IPS DF 6.9 (cell line): ENCODE data around the gene OVOL2.
A peak's percentile ranks its signal among the peaks of the same experiment; 100 is the strongest.

Experiments used
- DNase-seq: peaks from one replicate; pipeline ENCODE4 v3.0.0-alpha.2; 2013; ENCODE audit warnings: low read depth, low spot score
- H3K27ac ChIP-seq: one replicate; pipeline ENCODE4 v1.5.1; 2013; ENCODE audit warnings: low read length, control low read depth
- H3K27me3 ChIP-seq: 2 replicates; pipeline ENCODE4 v1.6.1; 2013; ENCODE audit warnings: mild to moderate bottlenecking, low read length; ENCODE audit not compliant: control insufficient read depth, insufficient read depth
- H3K36me3 ChIP-seq: 2 replicates; pipeline ENCODE4 v1.6.1; 2013; ENCODE audit warnings: low read length; ENCODE audit not compliant: control insufficient read depth, insufficient read depth
- H3K4me1 ChIP-seq: 2 replicates; pipeline ENCODE4 v1.6.1; 2013; ENCODE audit warnings: low read length; ENCODE audit not compliant: control insufficient read depth, insufficient read depth
- H3K4me3 ChIP-seq: 2 replicates; pipeline ENCODE4 v1.5.1; 2013; ENCODE audit warnings: mild to moderate bottlenecking, low read length
- H3K9me3 ChIP-seq: 2 replicates; pipeline ENCODE4 v1.6.1; 2013; ENCODE audit warnings: low read length, inconsistent platforms; ENCODE audit not compliant: control insufficient read depth, insufficient read depth
- WGBS: extraction: QIAGEN DNeasy Blood & Tissue Kit; methylation state at CpG from one replicate; pipeline ENCODE4 v1.1.7; 2013; ENCODE audit warnings: mixed read lengths, missing lambda C conversion rate; ENCODE audit not compliant: insufficient read length, insufficient coverage; 5-methylcytosine and 5-hydroxymethylcytosine counted together

The OVOL2 gene

DNA sequence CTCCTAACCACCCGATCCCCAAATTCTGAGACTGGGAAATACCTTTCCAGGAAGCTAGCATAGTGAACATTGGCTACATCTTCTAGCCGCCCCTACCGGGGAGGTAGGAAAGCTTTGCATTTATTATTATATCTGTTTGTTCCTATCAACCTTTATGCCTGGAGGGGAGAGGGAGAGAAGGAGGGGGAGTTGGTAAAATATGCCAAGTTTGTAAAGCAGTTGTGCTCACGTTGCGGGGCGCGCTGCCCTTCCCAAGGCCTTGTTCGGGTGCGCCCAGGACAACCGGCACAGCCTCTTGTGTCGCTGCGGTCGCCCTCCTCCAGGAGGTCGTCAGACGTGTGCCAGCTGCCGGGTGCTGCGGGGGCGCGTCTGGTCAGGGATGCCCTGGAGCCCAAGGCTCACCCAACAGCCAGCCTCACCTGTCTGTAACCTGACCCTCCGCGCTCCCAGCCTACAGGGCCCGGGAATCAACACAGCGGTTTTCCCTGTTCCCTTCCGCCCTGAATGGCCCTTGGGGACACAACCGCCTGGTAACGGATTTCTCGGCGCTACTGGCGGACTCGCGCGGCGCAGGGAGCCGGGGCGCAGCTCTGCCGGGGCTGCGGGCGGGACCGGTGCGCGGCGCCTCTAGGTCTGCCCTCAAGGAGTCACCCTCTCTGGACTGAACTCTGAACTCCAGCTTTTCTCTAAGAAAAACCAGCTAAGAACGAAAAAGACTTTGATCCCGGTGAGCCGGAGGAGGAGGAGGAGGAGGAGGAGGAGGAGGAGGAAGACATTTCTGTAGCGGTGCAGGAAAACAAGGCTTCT is 1.1 kb upstream of the OVOL2 start:
- peak; percentile 31 for DNase-seq
- no CpG with 5 or more reads among the region's 46 CpGs for WGBS

DNA sequence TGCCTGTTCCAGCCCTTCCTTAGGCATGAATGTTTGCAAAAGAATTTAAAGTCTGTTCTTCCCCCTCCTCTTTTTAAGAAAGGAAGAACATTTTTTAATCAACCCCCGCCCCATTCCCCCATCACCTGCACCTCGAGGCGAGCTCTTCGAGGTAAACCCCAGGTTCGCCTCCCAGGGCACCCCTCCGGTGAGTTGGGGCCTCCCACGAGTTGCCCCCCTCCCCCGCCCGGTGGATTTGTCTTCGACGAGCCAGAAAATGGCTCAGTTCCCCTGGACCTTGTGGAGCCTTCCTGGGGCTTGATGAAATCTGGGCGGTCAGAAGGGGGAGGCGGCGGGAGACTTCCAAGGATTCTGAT is 256 bp upstream of the OVOL2 start:
- no peak overlapping the region for H3K27ac ChIP-seq
- peak overlapping the region; percentile 47; the same call in 1 of the 2 replicates for H3K4me3 ChIP-seq
- no peaks in the 10 kb centered on the region for H3K9me3 ChIP-seq
- peaks cover 7% of the 10 kb centered on the region for H3K4me1 ChIP-seq
- H3K36me3 ChIP-seq, result no peaks in the 10 kb centered on the region
- WGBS, result no CpG with 5 or more reads among the region's 14 CpGs
- no peak for DNase-seq
- H3K27me3 ChIP-seq, result peaks cover 8% of the 10 kb centered on the region; the same call in 1 of the 2 replicates

More for the DNA sequence above, 1.1 kb upstream of the OVOL2 start:
- Histone ChIP-seq H3K27me3 (peaks cover 8% of the 10 kb centered on the region; the same call in 1 of the 2 replicates), H3K27ac (no peak overlapping the region), H3K36me3 (no peaks in the 10 kb centered on the region), H3K4me3 (peak overlapping the region; percentile 51; the same call in 1 of the 2 replicates), H3K4me1 (peaks cover 7% of the 10 kb centered on the region), H3K9me3 (no peaks in the 10 kb centered on the region)

DNA sequence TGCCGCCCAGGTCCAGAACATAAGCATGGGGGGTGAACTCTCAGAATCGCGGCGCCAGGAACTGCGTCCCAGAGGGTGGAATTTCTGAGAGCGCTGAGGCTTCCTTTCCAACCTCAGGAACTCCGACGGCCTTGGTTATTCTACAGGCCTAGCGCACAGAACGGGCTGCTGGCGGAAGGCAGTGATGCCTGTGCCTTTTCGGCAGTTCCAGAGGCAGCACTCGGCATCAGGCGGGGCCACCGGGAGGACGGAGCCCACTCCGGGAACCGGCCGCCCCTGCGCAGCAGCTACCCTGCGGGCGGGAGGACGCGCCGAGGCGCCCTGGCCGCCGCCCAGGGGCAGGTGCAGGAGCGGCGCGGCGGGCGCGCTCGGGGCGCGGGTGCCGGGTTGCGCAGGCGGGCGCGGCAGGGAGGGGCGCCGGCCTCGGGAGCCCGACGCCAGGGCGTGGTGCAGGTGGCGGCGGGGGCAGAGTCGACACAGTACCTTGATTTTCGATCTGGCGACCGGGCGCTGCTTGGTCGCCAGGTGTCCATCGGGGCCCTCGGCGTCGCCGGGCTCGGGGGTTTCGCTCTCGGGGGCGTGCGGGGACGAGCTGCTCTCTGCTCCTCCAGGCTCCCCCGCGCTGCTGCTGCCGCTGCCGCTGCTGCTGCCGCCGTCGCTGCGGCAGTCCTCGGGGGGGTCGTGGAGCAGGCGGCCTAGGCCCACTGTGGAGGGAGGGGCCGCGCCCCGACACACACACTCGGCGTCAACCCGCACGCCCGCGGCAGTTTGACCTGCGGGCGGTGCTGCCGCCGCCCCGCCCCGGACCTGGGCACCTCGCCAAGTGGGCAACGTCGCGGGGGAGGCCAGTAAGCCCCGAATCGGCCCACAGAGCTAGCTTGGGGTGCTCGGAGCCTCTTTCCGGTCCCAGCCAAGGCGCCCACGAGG is 1.3 kb downstream of the OVOL2 start:
- H3K36me3 ChIP-seq, result no peaks in the 10 kb centered on the region
- peaks cover 7% of the 10 kb centered on the region for H3K4me1 ChIP-seq
- H3K4me3 ChIP-seq, result peak overlapping the region; percentile 47
- peaks cover 8% of the 10 kb centered on the region; the same call in 1 of the 2 replicates for H3K27me3 ChIP-seq
- no peaks in the 10 kb centered on the region for H3K9me3 ChIP-seq
- no peak for DNase-seq
- no peak overlapping the region for H3K27ac ChIP-seq
- WGBS, result no CpG with 5 or more reads among the region's 103 CpGs

DNA sequence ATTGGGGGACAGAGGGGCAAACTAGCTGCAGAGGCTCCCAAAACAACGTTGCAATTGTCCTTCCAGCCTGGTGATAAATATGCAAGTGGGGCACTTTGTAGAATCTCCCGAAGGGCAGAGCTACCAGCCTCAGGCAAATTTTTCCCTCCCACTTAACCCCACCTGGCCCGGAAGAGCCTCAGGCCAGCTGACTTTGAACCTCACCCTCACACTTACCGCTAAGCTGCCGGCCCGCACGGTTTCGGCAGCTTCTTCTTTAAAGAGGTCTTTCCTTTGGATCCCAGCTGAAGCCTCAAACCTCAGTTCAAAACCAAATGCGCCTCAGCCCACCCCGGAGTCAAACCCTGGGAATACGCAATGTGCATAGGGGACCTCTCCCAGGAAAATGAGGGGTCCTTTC is 2.5 kb downstream of the OVOL2 start:
- peaks cover 8% of the 10 kb centered on the region; the same call in 1 of the 2 replicates for H3K27me3 ChIP-seq
- WGBS, result no CpG with 5 or more reads among the region's 11 CpGs
- H3K4me3 ChIP-seq, result no peak overlapping the region
- H3K4me1 ChIP-seq, result peaks cover 7% of the 10 kb centered on the region
- no peak for DNase-seq
- H3K27ac ChIP-seq, result no peak overlapping the region
- H3K36me3 ChIP-seq, result no peaks in the 10 kb centered on the region
- no peaks in the 10 kb centered on the region for H3K9me3 ChIP-seq

DNA sequence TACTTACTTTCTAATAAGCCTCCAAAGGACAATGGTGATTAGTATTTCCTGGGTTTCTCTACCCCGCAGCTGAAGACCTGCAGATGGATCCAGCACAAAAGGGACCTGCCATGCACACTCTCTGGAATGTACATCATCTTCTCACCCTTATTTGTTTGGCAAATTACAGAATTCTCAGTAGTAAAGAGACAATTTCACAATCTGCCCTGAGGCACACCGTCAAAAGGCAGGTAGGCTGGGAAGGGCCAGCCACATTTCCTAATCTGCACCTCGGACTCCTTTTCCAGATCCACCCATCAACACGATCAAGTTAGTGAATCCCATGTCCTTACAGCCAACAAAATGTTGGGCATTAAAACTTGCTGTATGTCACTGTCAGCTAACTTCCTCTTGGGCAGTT is 4.9 kb downstream of the OVOL2 start:
- H3K9me3 ChIP-seq, result no peaks in the 10 kb centered on the region
- no peak overlapping the region for H3K4me3 ChIP-seq
- H3K36me3 ChIP-seq, result no peaks in the 10 kb centered on the region
- H3K27ac ChIP-seq, result no peak overlapping the region
- WGBS, result no CpG with 5 or more reads among the region's 4 CpGs
- H3K27me3 ChIP-seq, result peaks cover 8% of the 10 kb centered on the region; the same call in 1 of the 2 replicates
- peaks cover 7% of the 10 kb centered on the region for H3K4me1 ChIP-seq
- DNase-seq, result no peak

DNA sequence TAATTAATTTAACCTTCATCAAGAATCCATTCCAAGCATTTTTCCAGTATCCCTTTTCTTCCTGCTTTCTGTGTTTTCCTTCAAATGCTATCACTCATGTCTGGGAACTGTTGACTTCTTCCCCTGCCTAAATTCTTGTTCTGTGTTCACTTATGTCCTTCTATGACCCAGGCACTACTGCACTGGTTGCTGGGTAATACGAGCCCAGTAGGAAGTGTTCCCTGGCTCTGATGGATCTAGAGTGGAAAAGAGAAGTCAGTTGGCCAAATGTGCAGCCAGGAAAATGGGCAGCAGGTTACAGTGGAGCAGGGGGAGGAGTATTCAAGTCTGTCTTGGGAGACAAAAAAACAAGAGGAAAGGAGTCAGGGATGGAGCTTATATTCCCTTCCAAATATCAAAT is 7.1 kb downstream of the OVOL2 start:
- Histone ChIP-seq H3K4me3 (no peak overlapping the region), H3K36me3 (no peaks in the 10 kb centered on the region), H3K4me1 (peaks cover 2% of the 10 kb centered on the region; the same call in 1 of the 2 replicates), H3K9me3 (no peaks in the 10 kb centered on the region), H3K27ac (no peak overlapping the region), H3K27me3 (peaks cover 1% of the 10 kb centered on the region; the same call in 1 of the 2 replicates)
- no peak for DNase-seq
- no CpG with 5 or more reads among the region's 1 CpG for WGBS

DNA sequence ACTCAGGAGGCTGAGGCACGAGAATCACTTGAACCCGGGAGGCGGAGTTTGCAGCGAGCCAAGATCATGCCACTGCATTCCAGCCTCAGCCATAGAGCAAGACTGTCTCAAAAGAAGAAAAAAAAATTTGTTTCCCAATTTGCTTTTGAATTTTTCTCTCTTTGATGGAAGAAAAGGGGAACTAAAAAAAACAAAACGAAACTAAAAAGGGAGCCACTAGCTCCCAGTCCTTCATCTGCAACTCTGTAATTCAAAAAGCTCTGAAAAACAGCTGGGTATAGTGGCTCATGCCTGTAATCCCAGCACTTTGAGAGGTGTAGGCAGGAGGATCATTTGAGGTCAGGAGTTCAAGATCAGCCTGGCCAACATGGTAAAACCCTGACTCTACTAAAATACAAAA is 9.5 kb downstream of the OVOL2 start:
- H3K4me1 ChIP-seq, result no peaks in the 10 kb centered on the region
- no CpG with 5 or more reads among the region's 5 CpGs for WGBS
- H3K36me3 ChIP-seq, result no peaks in the 10 kb centered on the region
- no peak for DNase-seq
- no peaks in the 10 kb centered on the region for H3K9me3 ChIP-seq
- no peak overlapping the region for H3K27ac ChIP-seq
- H3K27me3 ChIP-seq, result no peaks in the 10 kb centered on the region
- H3K4me3 ChIP-seq, result no peak overlapping the region

DNA sequence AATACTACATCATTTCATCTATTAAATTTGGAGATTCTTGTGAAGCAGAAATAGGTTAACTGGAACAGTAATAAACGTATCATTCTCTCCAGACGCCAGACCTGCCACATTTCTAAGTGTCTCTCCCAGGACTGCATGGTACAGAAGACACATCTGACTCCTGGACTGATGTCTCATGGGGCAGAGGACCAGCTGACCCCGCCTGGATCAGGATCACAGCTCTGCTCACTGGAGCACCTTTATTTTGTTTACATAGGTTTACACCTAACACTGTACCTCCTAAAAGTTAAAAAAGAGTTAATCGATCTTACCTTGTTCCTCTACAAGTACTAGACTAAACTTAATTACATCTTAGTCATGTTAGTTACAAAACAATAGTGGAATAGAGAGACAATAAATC is 11.2 kb downstream of the OVOL2 start:
- Histone ChIP-seq H3K9me3 (no peaks in the 10 kb centered on the region), H3K4me1 (no peaks in the 10 kb centered on the region; the same call in 1 of the 2 replicates), H3K27me3 (no peaks in the 10 kb centered on the region), H3K4me3 (no peak overlapping the region), H3K36me3 (no peaks in the 10 kb centered on the region), H3K27ac (no peak overlapping the region)
- no peak for DNase-seq
- no CpG with 5 or more reads among the region's 4 CpGs for WGBS

DNA sequence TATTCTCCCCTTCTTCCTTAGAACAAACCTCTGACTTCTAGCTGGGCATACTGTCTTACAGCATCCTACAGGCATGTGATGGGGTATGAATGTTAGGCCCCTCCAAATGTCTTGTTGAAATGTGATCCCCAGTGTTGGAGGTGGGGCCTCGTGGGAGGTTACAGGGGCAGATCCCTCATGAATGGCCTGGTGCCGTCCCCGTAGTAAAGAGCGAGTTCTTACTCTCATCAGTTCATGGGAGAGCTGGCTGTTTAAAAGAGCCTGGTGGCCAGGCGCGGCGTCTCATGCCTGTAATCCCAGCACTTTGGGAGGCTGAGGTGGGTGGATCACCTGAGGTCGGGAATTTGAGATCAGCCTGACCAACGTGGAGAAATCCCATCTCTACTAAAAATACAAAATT is 15.5 kb downstream of the OVOL2 start:
- Histone ChIP-seq H3K4me3 (no peak overlapping the region), H3K27ac (no peak overlapping the region), H3K27me3 (no peaks in the 10 kb centered on the region), H3K36me3 (0 out of 2 replicates have a peak, but pooled peaks cover 2% of the 10 kb centered on the region), H3K4me1 (no peaks in the 10 kb centered on the region; the same call in 1 of the 2 replicates), H3K9me3 (no peaks in the 10 kb centered on the region)
- WGBS, result no CpG with 5 or more reads among the region's 9 CpGs
- DNase-seq, result no peak

DNA sequence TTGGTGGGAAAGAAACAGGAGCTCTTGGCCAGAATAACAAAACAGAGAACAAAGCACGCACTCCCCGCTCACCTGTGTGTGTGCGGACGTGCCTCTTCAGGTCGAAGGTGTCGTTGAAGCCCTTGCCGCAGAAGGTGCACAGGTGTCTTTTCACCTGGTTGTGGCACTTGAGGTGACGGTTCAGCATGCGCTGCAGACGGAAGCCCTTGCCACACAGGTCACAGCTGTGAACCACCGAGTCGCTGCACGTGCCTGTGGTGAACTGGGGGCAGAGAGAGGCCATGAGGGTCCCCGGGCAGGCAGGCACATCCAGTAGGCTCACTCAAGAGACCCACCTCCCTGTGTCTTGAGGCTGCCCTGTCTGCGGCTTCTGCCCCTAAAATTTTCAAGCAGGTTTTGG is 16.3 kb downstream of the OVOL2 start:
- no peak for DNase-seq
- H3K4me1 ChIP-seq, result no peaks in the 10 kb centered on the region; the same call in 1 of the 2 replicates
- no peaks in the 10 kb centered on the region for H3K27me3 ChIP-seq
- 0 out of 2 replicates have a peak, but pooled peaks cover 2% of the 10 kb centered on the region for H3K36me3 ChIP-seq
- H3K27ac ChIP-seq, result no peak overlapping the region
- H3K4me3 ChIP-seq, result no peak overlapping the region
- no CpG with 5 or more reads among the region's 15 CpGs for WGBS
- no peaks in the 10 kb centered on the region for H3K9me3 ChIP-seq
